ENCODE measurements around the gene C18orf63. TPM values are rescaled to one million over a fixed set of nuclear protein-coding genes. Genes with fewer than 3 reads are reported as not detected.

C18orf63 gene
- total and polyA plus RNA-seq, 2 of the 4 experiments (the other 2 are of a cell fraction), result not detected

DNA sequence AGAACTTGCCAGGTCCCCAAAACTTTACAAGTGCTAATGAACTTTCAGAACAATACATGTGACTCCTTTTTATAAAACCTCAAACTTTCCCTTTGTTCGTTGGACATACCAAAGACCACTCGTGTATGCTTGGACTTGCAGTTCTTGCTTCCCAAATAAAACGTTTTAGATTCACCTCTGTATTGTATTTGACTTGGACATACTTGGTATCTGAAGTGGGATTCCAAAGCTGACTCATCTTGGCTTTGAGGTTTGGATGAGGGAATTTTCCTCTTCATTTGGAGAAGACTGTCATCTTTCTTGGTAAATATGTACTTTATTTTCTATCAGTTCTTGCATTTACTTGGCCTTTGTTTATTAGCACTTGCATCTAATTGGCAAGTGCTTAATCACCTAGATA lies 15.9 kb upstream of the C18orf63 start:
- Histone ChIP-seq H3K14ac (replicated peaks; ENCODE audit: low read depth, low read length) (no peak overlapping the region), H3K9me1 (ENCODE audit: insufficient read depth, low read length) (no peaks in the 10 kb centered on the region), H2AK5ac (ENCODE audit: low read depth, low read length) (no peak overlapping the region), H3K79me1 (ENCODE audit: low read depth in 1 of 2, low read length in 2 of 2) (no peaks in the 10 kb centered on the region), H3K9me3 (ENCODE audit: control insufficient read depth, insufficient read depth, low read length) (no peaks in the 10 kb centered on the region), H3K27ac (ENCODE audit: insufficient read depth, low read length) (no peak overlapping the region), H2BK5ac (ENCODE audit: low read depth, low read length, poor library complexity, severe bottlenecking) (no peak overlapping the region), H3K36me3 (ENCODE audit: control insufficient read depth, insufficient read depth, low read length) (no peaks in the 10 kb centered on the region), H4K20me1 (ENCODE audit: insufficient read depth, low read length) (no peaks in the 10 kb centered on the region), H2AK9ac (replicated peaks; ENCODE audit: low read depth, low read length, poor library complexity) (no peak overlapping the region), H3K23ac (ENCODE audit: low read depth, low read length) (no peak overlapping the region), H3K4me1 (ENCODE audit: control insufficient read depth, insufficient read depth, low read length) (no peaks in the 10 kb centered on the region; the same call in 1 of the 2 replicates), H2BK20ac (ENCODE audit: low read depth, low read length) (peak overlapping the region; percentile 25; the same call in 1 of the 2 replicates), H3K56ac (ENCODE audit: extremely low read depth, insufficient read depth, low read length) (no peak overlapping the region), H3K4me3 (ENCODE audit: insufficient read depth, low read depth, low read length) (no peak overlapping the region), H4K5ac (ENCODE audit: low read depth, low read length) (no peak overlapping the region), H2BK120ac (ENCODE audit: low read depth, low read length) (no peak overlapping the region), H2BK15ac (ENCODE audit: low read depth, low read length) (no peak overlapping the region), H4K8ac (ENCODE audit: low read depth in 2 of 2, low read length in 2 of 2) (no peak overlapping the region), H2AFZ (replicated peaks; ENCODE audit: low read length, poor library complexity) (no peak overlapping the region), H3K9ac (ENCODE audit: low read depth, low read length) (no peak overlapping the region), H3K4ac (ENCODE audit: low read depth, low read length) (no peak overlapping the region), H4K91ac (ENCODE audit: insufficient read depth, low read depth, low read length) (no peak overlapping the region), H3K18ac (ENCODE audit: low read depth, low read length) (no peak overlapping the region), H3K4me2 (ENCODE audit: low read depth, low read length) (no peak overlapping the region), H3K27me3 (ENCODE audit: control insufficient read depth, insufficient read depth, low read length) (no peaks in the 10 kb centered on the region)
- TF ChIP-seq FOS (IDR thresholded peaks at IDR 0.05; ENCODE audit: low read depth, low read length) (no peak), NFE2L2 (IDR thresholded peaks at IDR 0.05; ENCODE audit: low read depth, low read length) (no peak), RFX5 (IDR thresholded peaks at IDR 0.05; ENCODE audit: low read depth, low read length) (no peak), RAD21 (IDR thresholded peaks at IDR 0.05; ENCODE audit: low read length) (no peak), MXI1 (IDR thresholded peaks at IDR 0.05; ENCODE audit: borderline replicate concordance, low read depth, low read length) (no peak), RCOR1 (IDR thresholded peaks at IDR 0.05; ENCODE audit: insufficient replicate concordance, low read length) (no peak), MAZ (IDR thresholded peaks at IDR 0.05; ENCODE audit: borderline replicate concordance, low read depth, low read length) (no peak), BHLHE40 (IDR thresholded peaks at IDR 0.05; ENCODE audit: low read depth, low read length) (no peak), MAFK (IDR thresholded peaks at IDR 0.05; ENCODE audit: low read depth, low read length) (no peak), SMC3 (IDR thresholded peaks at IDR 0.05; ENCODE audit: low read depth, low read length) (no peak)
- TF ChIP-seq, protein P1, sequence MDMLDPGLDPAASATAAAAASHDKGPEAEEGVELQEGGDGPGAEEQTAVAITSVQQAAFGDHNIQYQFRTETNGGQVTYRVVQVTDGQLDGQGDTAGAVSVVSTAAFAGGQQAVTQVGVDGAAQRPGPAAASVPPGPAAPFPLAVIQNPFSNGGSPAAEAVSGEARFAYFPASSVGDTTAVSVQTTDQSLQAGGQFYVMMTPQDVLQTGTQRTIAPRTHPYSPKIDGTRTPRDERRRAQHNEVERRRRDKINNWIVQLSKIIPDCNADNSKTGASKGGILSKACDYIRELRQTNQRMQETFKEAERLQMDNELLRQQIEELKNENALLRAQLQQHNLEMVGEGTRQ (IDR thresholded peaks at IDR 0.05; ENCODE audit: low read depth, low read length), result no peak
- TF ChIP-seq, protein P2, sequence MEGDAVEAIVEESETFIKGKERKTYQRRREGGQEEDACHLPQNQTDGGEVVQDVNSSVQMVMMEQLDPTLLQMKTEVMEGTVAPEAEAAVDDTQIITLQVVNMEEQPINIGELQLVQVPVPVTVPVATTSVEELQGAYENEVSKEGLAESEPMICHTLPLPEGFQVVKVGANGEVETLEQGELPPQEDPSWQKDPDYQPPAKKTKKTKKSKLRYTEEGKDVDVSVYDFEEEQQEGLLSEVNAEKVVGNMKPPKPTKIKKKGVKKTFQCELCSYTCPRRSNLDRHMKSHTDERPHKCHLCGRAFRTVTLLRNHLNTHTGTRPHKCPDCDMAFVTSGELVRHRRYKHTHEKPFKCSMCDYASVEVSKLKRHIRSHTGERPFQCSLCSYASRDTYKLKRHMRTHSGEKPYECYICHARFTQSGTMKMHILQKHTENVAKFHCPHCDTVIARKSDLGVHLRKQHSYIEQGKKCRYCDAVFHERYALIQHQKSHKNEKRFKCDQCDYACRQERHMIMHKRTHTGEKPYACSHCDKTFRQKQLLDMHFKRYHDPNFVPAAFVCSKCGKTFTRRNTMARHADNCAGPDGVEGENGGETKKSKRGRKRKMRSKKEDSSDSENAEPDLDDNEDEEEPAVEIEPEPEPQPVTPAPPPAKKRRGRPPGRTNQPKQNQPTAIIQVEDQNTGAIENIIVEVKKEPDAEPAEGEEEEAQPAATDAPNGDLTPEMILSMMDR (conservative IDR thresholded peaks at IDR 0.05; ENCODE audit: low read depth, low read length), result no peak
- CTCF ChIA-PET, result interaction anchor here (0.9 to 1.3 kb wide), 2 partner anchors 10 to 27 kb away, joined by 3 read pairs; no protein-coding TSS in a partner anchor
- intact Hi-C loops (cut with micrococcal nuclease) (no loop called here), in situ Hi-C loops (cut with MboI; ENCODE audit: low sequenced_read_pairs) (no loop called here), dilution Hi-C loops (cut with HindIII; ENCODE audit: low sequenced_read_pairs, unreplicated experiment) (no loop called here)
- ATAC-seq (ENCODE audit: low read depth) (no peak; the same call in 1 of the 2 replicates), DNase-seq (peak; percentile 38)
- POLR2A ChIA-PET (ENCODE audit: unreplicated experiment), result no interaction called here
- no CpG with 5 or more reads among the region's 3 CpGs for WGBS, 2 experiments (ENCODE audit: extremely low coverage in 2 of 2, insufficient read length in 1 of 2)
- BruUV-seq (replicated peaks), result no TSS peak

All from IMR-90 (cell line).